ENCODE results near the gene MRAS. TPM values are rescaled to one million over a fixed set of nuclear protein-coding genes. Genes with fewer than 3 reads are reported as not detected.

The MRAS gene
- total and polyA plus RNA-seq, 2 of the 8 experiments (the other 6 are each of a cell fraction or from before 2014, with no cell fraction given), result 10.6 to 16.2 TPM

GRCh38 chr3:138394686-138395085 is 46.3 kb downstream of the MRAS start:
- no peak overlapping the region for H3K4me2 ChIP-seq (ENCODE audit: insufficient read depth in 1 of 2, low read depth in 2 of 2, low read length in 2 of 2)
- ChIA-PET CTCF (ENCODE audit: partially characterized antibody) (interaction anchor here (0.6 to 1.3 kb wide), 4 partner anchors 10 to 101 kb away, joined by 3 read pairs; no protein-coding TSS in a partner anchor), POLR2A (ENCODE audit: partially characterized antibody) (interaction anchor here (1.0 kb wide), 1 partner anchor 25 kb away, joined by 3 read pairs; no protein-coding TSS in a partner anchor)
- DNase-seq (ENCODE audit: low read depth in 1 of 2, low spot score in 2 of 2) (no peak), FAIRE-seq (no peak)
- H3K4me1 ChIP-seq (replicated peaks in 1 of 4; ENCODE audit: control insufficient read depth in 3 of 4, insufficient read depth in 4 of 4, low read length in 3 of 4), result peaks cover 0 to 9% (median 4%) of the 10 kb centered on the region in 4 experiments; a peak in 6 of 7 replicates
- H2BK20ac ChIP-seq (ENCODE audit: low read length), result no peak overlapping the region
- no peak overlapping the region for H3K4me3 ChIP-seq (ENCODE audit: extremely low read depth in 1 of 4, insufficient read depth in 2 of 4, low read depth in 3 of 4, low read length in 4 of 4)
- no peak overlapping the region for H3K9ac ChIP-seq (replicated peaks in 1 of 4; ENCODE audit: extremely low read depth in 1 of 4, low read depth in 3 of 4, low read length in 3 of 4)
- no peak overlapping the region for H2BK5ac ChIP-seq (ENCODE audit: low read depth, low read length)
- no peaks in the 10 kb centered on the region for H3K79me2 ChIP-seq (ENCODE audit: control insufficient read depth in 1 of 2, insufficient read depth in 2 of 2, low read length in 2 of 2)
- no peak overlapping the region for H2BK15ac ChIP-seq (ENCODE audit: low read length)
- H3K56ac ChIP-seq (replicated peaks; ENCODE audit: insufficient read length, low read depth, low read length), result no peak overlapping the region
- no peak overlapping the region for H3K4ac ChIP-seq (replicated peaks; ENCODE audit: insufficient read length, low read depth, low read length)
- H3K36me3 ChIP-seq (ENCODE audit: control insufficient read depth in 2 of 4, insufficient read depth in 4 of 4, low read length in 3 of 4), result no peaks in the 10 kb centered on the region
- no peak overlapping the region for H2AFZ ChIP-seq (ENCODE audit: low read length)
- no peak overlapping the region for H2AK5ac ChIP-seq (ENCODE audit: low read depth, low read length)
- H4K5ac ChIP-seq (ENCODE audit: insufficient read length, low read depth, low read length), result no peak overlapping the region
- no peaks in the 10 kb centered on the region; the same call in 1 of the 2 replicates for H3K79me1 ChIP-seq (ENCODE audit: low read depth, low read length)
- H3K18ac ChIP-seq (ENCODE audit: extremely low read depth, low read length), result no peak overlapping the region
- no peak overlapping the region for H3K23ac ChIP-seq (ENCODE audit: insufficient read length)
- no peaks in the 10 kb centered on the region for H3K27me3 ChIP-seq (replicated peaks in 1 of 4; ENCODE audit: control insufficient read depth in 3 of 4, extremely low read depth in 1 of 4, insufficient read depth in 3 of 4, low read length in 3 of 4)
- H2BK12ac ChIP-seq (ENCODE audit: low read depth, low read length), result no peak overlapping the region
- H3K23me2 ChIP-seq (ENCODE audit: low read depth, low read length), result no peaks in the 10 kb centered on the region
- H3K14ac ChIP-seq (ENCODE audit: insufficient read length), result no peak overlapping the region
- no peak overlapping the region for H2BK120ac ChIP-seq (replicated peaks; ENCODE audit: low read depth, low read length)
- TF ChIP-seq HDAC2 (IDR thresholded peaks at IDR 0.05; ENCODE audit: borderline replicate concordance in 1 of 2, low read depth in 2 of 2, low read length in 2 of 2) (no peak), CREB1 (IDR thresholded peaks at IDR 0.05) (no peak), YY1 (IDR thresholded peaks at IDR 0.05; ENCODE audit: low read depth, low read length) (no peak), KDM4A (IDR thresholded peaks at IDR 0.05; ENCODE audit: low read depth, low read length, severe bottlenecking) (no peak)
- 86% methylated on average over 5 of the region's 5 CpGs; no CpG with 5 or more reads in 1 of the 2 experiments for WGBS, 2 experiments (ENCODE audit: extremely low coverage in 1 of 2, insufficient coverage in 1 of 2, insufficient read length in 1 of 2, insufficient replicate concordance in 2 of 2, low coverage in 1 of 2, low lambda C conversion rate in 2 of 2, missing lambda C conversion rate in 1 of 2)
- H4K8ac ChIP-seq (ENCODE audit: extremely low read depth, insufficient read depth, low read length), result no peak overlapping the region
- H3K9me3 ChIP-seq (ENCODE audit: insufficient read depth in 2 of 2, low read depth in 1 of 2, low read length in 1 of 2), result no peaks in the 10 kb centered on the region
- no peak overlapping the region for H4K91ac ChIP-seq (replicated peaks; ENCODE audit: insufficient read length, low read length)
- H3K27ac ChIP-seq (ENCODE audit: low read depth, low read length), result no peak overlapping the region
- no peaks in the 10 kb centered on the region for H4K20me1 ChIP-seq (replicated peaks in 1 of 2; ENCODE audit: control insufficient read depth in 1 of 2, insufficient read depth in 2 of 2, low read length in 2 of 2)
